A673 (cell line): ENCODE measurements around the gene C10orf90. TPM values are rescaled to one million over a fixed set of nuclear protein-coding genes. Genes with fewer than 3 reads are reported as not detected.

Experiments used
- BruUV-seq: library from RNA; stranded (reverse); fragments of 400-500 nt; replicated peaks from 2 replicates; lab custom pipeline; 2021; lab: Mats Ljungman, UMichigan
- CTCF ChIA-PET: fragments of 300-600 bp; sonication (Branson Sonifier 250); formaldehyde crosslinking; loops from one replicate; lab custom pipeline; 2022; ENCODE audit warnings: antibody characterized with exemption; lab: Charles Lee
- POLR2A ChIA-PET: fragments of 300-600 bp; sonication (Branson Sonifier 250); formaldehyde crosslinking; loops from one replicate; lab custom pipeline; 2022; ENCODE audit warnings: antibody characterized with exemption; ENCODE audit not compliant: low non-redundant PET; lab: Charles Lee
- DNase-seq: peaks from one replicate; pipeline ENCODE4 v3.0.0-alpha.2; 2015; ENCODE audit warnings: low spot score
- H3K27ac ChIP-seq: fragments of 200-600 bp; sonication (generic); 2 replicates; pipeline ENCODE4 v1.5.1; 2016; ENCODE audit warnings: mixed run types, low read depth, mild to moderate bottlenecking, mixed read lengths, antibody characterized with exemption, low read length; ENCODE audit not compliant: poor library complexity, severe bottlenecking
- H3K27me3 ChIP-seq: fragments of 200-600 bp; sonication (generic); replicated peaks from 2 replicates; pipeline ENCODE4 v1.6.1; 2017; ENCODE audit warnings: mixed run types, low read depth, mild to moderate bottlenecking, mixed read lengths, antibody characterized with exemption, low read length; ENCODE audit not compliant: insufficient read depth, poor library complexity
- H3K36me3 ChIP-seq: fragments of 200-600 bp; sonication (generic); 2 replicates; pipeline ENCODE4 v1.6.1; 2016; ENCODE audit warnings: mixed run types, mild to moderate bottlenecking, mixed read lengths, antibody characterized with exemption, low read length; ENCODE audit not compliant: insufficient read depth, poor library complexity, severe bottlenecking
- H3K4me1 ChIP-seq: fragments of 200-600 bp; sonication (generic); 2 replicates; pipeline ENCODE4 v1.6.1; 2017; ENCODE audit warnings: mixed run types, mild to moderate bottlenecking, mixed read lengths, antibody characterized with exemption, low read length; ENCODE audit not compliant: insufficient read depth, poor library complexity, severe bottlenecking
- H3K4me3 ChIP-seq: fragments of 200-600 bp; sonication (generic); 2 replicates; pipeline ENCODE4 v1.5.1; 2016; ENCODE audit warnings: low read depth, mixed run types, mild to moderate bottlenecking, mixed read lengths, low read length; ENCODE audit not compliant: poor library complexity, severe bottlenecking
- H3K9me3 ChIP-seq: fragments of 200-600 bp; sonication (generic); 2 replicates; pipeline ENCODE4 v1.6.1; 2016; ENCODE audit warnings: mixed run types, low read depth, mild to moderate bottlenecking, mixed read lengths, antibody characterized with exemption, low read length; ENCODE audit not compliant: poor library complexity, severe bottlenecking
- CTCF ChIP-seq: fragments of 300-800, 200-600 bp; sonication (generic); conservative IDR thresholded peaks from 2 replicates; pipeline ENCODE4 v1.5.1; 2017; ENCODE audit warnings: low read depth, mild to moderate bottlenecking, antibody characterized with exemption, low read length, moderate library complexity, mixed read lengths
- EZH2 ChIP-seq: fragments of 200-600 bp; sonication (generic); IDR thresholded peaks from 2 replicates; pipeline ENCODE4 v1.6.1; 2017; ENCODE audit warnings: borderline replicate concordance, low read depth, mild to moderate bottlenecking, mixed read lengths, antibody characterized with exemption, low read length; ENCODE audit not compliant: poor library complexity, severe bottlenecking
- intact Hi-C: fragments of 100-400 bp; cut with micrococcal nuclease; formaldehyde crosslinking; loops from one replicate; pipeline ENCODE4 v1.10.0; 2022; ENCODE audit not compliant: unreplicated experiment
- total RNA-seq: library from RNA; stranded (reverse); gene quantifications from 2 replicates; pipeline ENCODE4 v1.2.3, GENCODE V29; 2021

The C10orf90 gene
- total RNA-seq, 1 experiment from 2014 or later: not detected

GRCh38 chr10:126525326-126525725 is 145.2 kb downstream of the C10orf90 start:
- no peak for TF ChIP-seq CTCF
- no peak for TF ChIP-seq EZH2
- no TSS peak for BruUV-seq
- no peaks in the 10 kb centered on the region for H3K9me3 ChIP-seq
- POLR2A ChIA-PET: no interaction called here
- CTCF ChIA-PET: no interaction called here
- peaks cover 9% of the 10 kb centered on the region for H3K27me3 ChIP-seq
- H3K27ac ChIP-seq: no peak overlapping the region
- H3K4me1 ChIP-seq: no peaks in the 10 kb centered on the region
- H3K36me3 ChIP-seq: no peaks in the 10 kb centered on the region
- no peak overlapping the region for H3K4me3 ChIP-seq
- no peak for DNase-seq
- intact Hi-C loops: no loop called here

- BruUV-seq: no TSS peak
- ChIA-PET CTCF (no interaction called here), POLR2A (no interaction called here)
- Histone ChIP-seq H3K9me3 (no peaks in the 10 kb centered on the region), H3K4me3 (no peak overlapping the region), H3K27ac (no peak overlapping the region), H3K36me3 (no peaks in the 10 kb centered on the region), H3K27me3 (peaks cover 7% of the 10 kb centered on the region), H3K4me1 (no peaks in the 10 kb centered on the region)
- no peak for DNase-seq
- intact Hi-C loops: no loop called here
- TF ChIP-seq CTCF: no peak
- TF ChIP-seq EZH2: no peak
Observed at GRCh38 chr10:126524526-126524925, 146.0 kb downstream of the C10orf90 start.

DNA sequence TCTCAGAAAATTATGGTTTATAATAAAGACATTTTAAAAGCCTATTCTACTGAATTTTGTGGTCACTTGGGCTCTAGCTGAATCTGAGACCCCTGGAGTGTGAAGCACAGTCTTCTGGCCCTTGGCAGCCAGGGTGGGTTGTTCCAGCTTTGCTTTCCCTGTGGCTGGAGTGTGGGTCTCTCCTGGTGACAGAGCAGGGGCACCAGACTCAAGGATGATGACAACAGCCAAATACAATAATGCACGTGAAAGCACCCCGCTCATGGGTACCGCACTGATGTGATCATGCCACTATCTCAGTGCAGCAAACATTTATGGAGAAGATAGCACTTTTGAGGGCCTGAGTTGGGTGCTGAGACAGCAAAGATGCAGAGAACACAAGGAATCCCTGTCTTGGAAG is 147.4 kb downstream of the C10orf90 start:
- TF ChIP-seq EZH2: no peak
- TF ChIP-seq CTCF: no peak
- Histone ChIP-seq H3K4me3 (no peak overlapping the region), H3K36me3 (no peaks in the 10 kb centered on the region), H3K27ac (no peak overlapping the region), H3K27me3 (peaks cover 3% of the 10 kb centered on the region), H3K4me1 (no peaks in the 10 kb centered on the region), H3K9me3 (no peaks in the 10 kb centered on the region)
- DNase-seq: no peak
- CTCF ChIA-PET: no interaction called here
- BruUV-seq: no TSS peak
- POLR2A ChIA-PET: no interaction called here
- intact Hi-C loops: no loop called here
